GM23338 (cell line): ENCODE data around the gene LRRFIP1. TPM values are rescaled to one million over a fixed set of nuclear protein-coding genes. Genes with fewer than 3 reads are reported as not detected.

ENCODE experiments used
- ATAC-seq: fragments of 200-7000 bp; cut with Tn5 transposase; 3 replicates; pipeline ENCODE4 v1.9.1; 2020
- DNase-seq: peaks from one replicate; pipeline ENCODE4 v3.0.0-alpha.2; 2015; ENCODE audit warnings: low spot score
- H2AFZ ChIP-seq: fragments of 200-600 bp; sonication (generic); 2 replicates; pipeline ENCODE4 v1.8.0; 2016; ENCODE audit warnings: antibody characterized with exemption, mild to moderate bottlenecking, moderate library complexity
- H3F3A ChIP-seq: fragments of 200-600 bp; sonication (generic); replicated peaks from 2 replicates; pipeline ENCODE4 v1.8.0; 2017; ENCODE audit warnings: antibody characterized with exemption, mixed run types, low read depth
- H3K27ac ChIP-seq: fragments of 200-600 bp; sonication (generic); 2 replicates; pipeline ENCODE4 v1.6.1; 2016; ENCODE audit warnings: low read depth
- H3K27me3 ChIP-seq: fragments of 200-600 bp; sonication (generic); 2 replicates; pipeline ENCODE4 v1.8.0; 2016; ENCODE audit warnings: mild to moderate bottlenecking, mixed run types, moderate library complexity; ENCODE audit not compliant: insufficient read depth
- H3K36me3 ChIP-seq: fragments of 200-600 bp; sonication (generic); 2 replicates; pipeline ENCODE4 v1.8.0; 2016; ENCODE audit warnings: mild to moderate bottlenecking; ENCODE audit not compliant: insufficient read depth
- H3K4me1 ChIP-seq: fragments of 200-600 bp; sonication (generic); 2 replicates; pipeline ENCODE4 v1.8.0; 2016; ENCODE audit warnings: mild to moderate bottlenecking, moderate library complexity; ENCODE audit not compliant: insufficient read depth
- H3K4me2 ChIP-seq: fragments of 200-600 bp; sonication (generic); 2 replicates; pipeline ENCODE4 v1.7.1; 2017; ENCODE audit warnings: mixed run types
- H3K4me3 ChIP-seq: fragments of 200-600 bp; sonication (generic); 2 replicates; pipeline ENCODE4 v1.6.1; 2016; ENCODE audit warnings: mixed run types
- H3K79me2 ChIP-seq: fragments of 200-600 bp; sonication (generic); replicated peaks from 2 replicates; pipeline ENCODE4 v1.8.0; 2017; ENCODE audit warnings: mild to moderate bottlenecking; ENCODE audit not compliant: insufficient read depth
- H3K9me2 ChIP-seq: fragments of 200-600 bp; sonication (generic); 2 replicates; pipeline ENCODE4 v1.8.0; 2017; ENCODE audit not compliant: insufficient read depth
- H4K20me1 ChIP-seq: fragments of 200-600 bp; sonication (generic); replicated peaks from 2 replicates; pipeline ENCODE4 v1.8.0; 2017; ENCODE audit warnings: mild to moderate bottlenecking; ENCODE audit not compliant: insufficient read depth
- H3K27ac Mint-ChIP-seq: 2 replicates; pipeline ENCODE4 v1.8.0; 2020; ENCODE audit warnings: inconsistent platforms, mild to moderate bottlenecking, moderate library complexity, mixed read lengths
- H3K27me3 Mint-ChIP-seq: 3 replicates; pipeline ENCODE4 v1.8.0; 2022; ENCODE audit warnings: low read depth, mild to moderate bottlenecking, moderate library complexity, mixed read lengths, inconsistent platforms; ENCODE audit not compliant: insufficient read depth, poor library complexity
- H3K36me3 Mint-ChIP-seq: 3 replicates; pipeline ENCODE4 v1.8.0; 2021; ENCODE audit warnings: low read depth, mild to moderate bottlenecking, inconsistent platforms, moderate library complexity, mixed read lengths
- H3K4me1 Mint-ChIP-seq: 3 replicates; pipeline ENCODE4 v1.8.0; 2020; ENCODE audit warnings: mild to moderate bottlenecking, inconsistent platforms, mixed read lengths
- H3K4me3 Mint-ChIP-seq: 3 replicates; pipeline ENCODE4 v1.8.0; 2021; ENCODE audit warnings: moderate library complexity, mild to moderate bottlenecking, inconsistent platforms, mixed read lengths
- H3K9me3 Mint-ChIP-seq: 3 replicates; pipeline ENCODE4 v1.8.0; 2020; ENCODE audit warnings: moderate library complexity, mild to moderate bottlenecking, inconsistent platforms, mixed read lengths
- CREB1 ChIP-seq: fragments of 250-450 bp; sonication (Bioruptor Pico); IDR thresholded peaks from 2 replicates; pipeline ENCODE4 v1.5.0; 2020; ENCODE audit warnings: low read depth, mild to moderate bottlenecking, moderate library complexity
- EZH2 ChIP-seq: fragments of 200-600 bp; sonication (generic); IDR thresholded peaks from one replicate; pipeline ENCODE4 v1.8.0; 2017; ENCODE audit warnings: antibody characterized with exemption, mild to moderate bottlenecking, low read depth; ENCODE audit not compliant: unreplicated experiment
- EZH2phosphoT487 ChIP-seq: fragments of 200-600 bp; sonication (generic); IDR thresholded peaks from one replicate; pipeline ENCODE4 v1.8.1; 2018; ENCODE audit warnings: antibody characterized with exemption; ENCODE audit not compliant: unreplicated experiment
- JUNB ChIP-seq: IDR thresholded peaks from one replicate; pipeline ENCODE4 v1.6.1; 2016; ENCODE audit warnings: antibody characterized with exemption; ENCODE audit not compliant: unreplicated experiment
- NANOG ChIP-seq: IDR thresholded peaks from 2 replicates; pipeline ENCODE4 v1.6.1; 2016; ENCODE audit warnings: antibody characterized with exemption, borderline replicate concordance
- POLR2AphosphoS5 ChIP-seq: IDR thresholded peaks from 2 replicates; pipeline ENCODE4 v1.6.1; 2016; ENCODE audit warnings: antibody characterized with exemption, low read depth
- ZNF331 ChIP-seq: fragments of 250-450 bp; sonication (Bioruptor Pico); IDR thresholded peaks from 2 replicates; pipeline ENCODE4 v1.5.0; 2020; ENCODE audit warnings: low read depth, mild to moderate bottlenecking, moderate library complexity
- polyA plus RNA-seq: library from polyadenylated mRNA; unstranded; fragments of >200 nt; fragmentation: Nextera tagmentation; extraction: Ambion mirVana; gene quantifications from 2 replicates; pipeline ENCODE4 v1.2.1, GENCODE V29; 2016
- total RNA-seq: library from RNA; depleted of rRNA; stranded (reverse); fragments of >200 nt; shearing (Covaris generic); gene quantifications from 2 replicates; pipeline ENCODE4 v1.2.3, GENCODE V29; 2014
- TF ChIP-seq, protein P1 (sequence below): fragments of 250-450 bp; sonication (Bioruptor Pico); IDR thresholded peaks from 2 replicates; pipeline ENCODE4 v1.5.0; 2020; ENCODE audit warnings: mild to moderate bottlenecking, moderate library complexity
- TF ChIP-seq, protein P2 (sequence below): IDR thresholded peaks from 2 replicates; pipeline ENCODE4 v1.6.1; 2016; ENCODE audit warnings: antibody characterized with exemption
- TF ChIP-seq, protein P3 (sequence below): IDR thresholded peaks from one replicate; pipeline ENCODE4 v1.6.1; 2018; ENCODE audit warnings: antibody characterized with exemption; ENCODE audit not compliant: unreplicated experiment

Gene LRRFIP1
- total and polyA plus RNA-seq, 2 experiments from 2014 or later, result 59.6 to 178 TPM

DNA sequence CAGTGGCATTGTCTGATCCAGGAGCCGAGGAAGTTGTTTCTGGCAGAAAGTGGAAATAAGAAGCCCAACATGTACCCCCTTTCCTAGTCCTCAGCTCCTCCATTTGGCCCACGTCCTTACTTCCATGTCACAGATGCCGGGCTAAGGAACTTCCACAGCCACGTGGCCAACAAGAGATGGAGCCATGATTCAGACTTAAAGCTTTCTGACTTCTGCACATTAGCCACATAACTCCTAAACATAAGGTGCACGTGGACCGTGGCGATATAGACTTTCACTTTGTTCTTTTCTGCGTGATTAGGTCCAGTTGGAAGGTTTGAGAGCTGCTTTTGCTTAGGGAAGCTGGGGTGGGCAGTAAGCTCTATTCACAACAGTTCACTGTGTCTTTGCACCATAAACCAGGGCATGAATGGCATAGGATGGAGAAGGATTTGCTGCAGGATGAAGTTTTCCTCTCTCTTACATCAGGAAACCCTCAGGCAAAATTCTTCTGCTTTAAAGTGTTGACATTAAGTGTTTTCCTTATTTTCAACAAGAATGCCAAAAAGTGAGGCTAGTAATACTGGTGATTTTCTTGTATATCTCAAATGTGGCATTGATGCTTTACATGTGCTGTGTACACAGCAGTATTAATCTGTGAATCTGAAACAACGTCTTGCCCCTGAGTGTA is 109.9 kb downstream of the LRRFIP1 start (continued):
- TF ChIP-seq, protein P1, sequence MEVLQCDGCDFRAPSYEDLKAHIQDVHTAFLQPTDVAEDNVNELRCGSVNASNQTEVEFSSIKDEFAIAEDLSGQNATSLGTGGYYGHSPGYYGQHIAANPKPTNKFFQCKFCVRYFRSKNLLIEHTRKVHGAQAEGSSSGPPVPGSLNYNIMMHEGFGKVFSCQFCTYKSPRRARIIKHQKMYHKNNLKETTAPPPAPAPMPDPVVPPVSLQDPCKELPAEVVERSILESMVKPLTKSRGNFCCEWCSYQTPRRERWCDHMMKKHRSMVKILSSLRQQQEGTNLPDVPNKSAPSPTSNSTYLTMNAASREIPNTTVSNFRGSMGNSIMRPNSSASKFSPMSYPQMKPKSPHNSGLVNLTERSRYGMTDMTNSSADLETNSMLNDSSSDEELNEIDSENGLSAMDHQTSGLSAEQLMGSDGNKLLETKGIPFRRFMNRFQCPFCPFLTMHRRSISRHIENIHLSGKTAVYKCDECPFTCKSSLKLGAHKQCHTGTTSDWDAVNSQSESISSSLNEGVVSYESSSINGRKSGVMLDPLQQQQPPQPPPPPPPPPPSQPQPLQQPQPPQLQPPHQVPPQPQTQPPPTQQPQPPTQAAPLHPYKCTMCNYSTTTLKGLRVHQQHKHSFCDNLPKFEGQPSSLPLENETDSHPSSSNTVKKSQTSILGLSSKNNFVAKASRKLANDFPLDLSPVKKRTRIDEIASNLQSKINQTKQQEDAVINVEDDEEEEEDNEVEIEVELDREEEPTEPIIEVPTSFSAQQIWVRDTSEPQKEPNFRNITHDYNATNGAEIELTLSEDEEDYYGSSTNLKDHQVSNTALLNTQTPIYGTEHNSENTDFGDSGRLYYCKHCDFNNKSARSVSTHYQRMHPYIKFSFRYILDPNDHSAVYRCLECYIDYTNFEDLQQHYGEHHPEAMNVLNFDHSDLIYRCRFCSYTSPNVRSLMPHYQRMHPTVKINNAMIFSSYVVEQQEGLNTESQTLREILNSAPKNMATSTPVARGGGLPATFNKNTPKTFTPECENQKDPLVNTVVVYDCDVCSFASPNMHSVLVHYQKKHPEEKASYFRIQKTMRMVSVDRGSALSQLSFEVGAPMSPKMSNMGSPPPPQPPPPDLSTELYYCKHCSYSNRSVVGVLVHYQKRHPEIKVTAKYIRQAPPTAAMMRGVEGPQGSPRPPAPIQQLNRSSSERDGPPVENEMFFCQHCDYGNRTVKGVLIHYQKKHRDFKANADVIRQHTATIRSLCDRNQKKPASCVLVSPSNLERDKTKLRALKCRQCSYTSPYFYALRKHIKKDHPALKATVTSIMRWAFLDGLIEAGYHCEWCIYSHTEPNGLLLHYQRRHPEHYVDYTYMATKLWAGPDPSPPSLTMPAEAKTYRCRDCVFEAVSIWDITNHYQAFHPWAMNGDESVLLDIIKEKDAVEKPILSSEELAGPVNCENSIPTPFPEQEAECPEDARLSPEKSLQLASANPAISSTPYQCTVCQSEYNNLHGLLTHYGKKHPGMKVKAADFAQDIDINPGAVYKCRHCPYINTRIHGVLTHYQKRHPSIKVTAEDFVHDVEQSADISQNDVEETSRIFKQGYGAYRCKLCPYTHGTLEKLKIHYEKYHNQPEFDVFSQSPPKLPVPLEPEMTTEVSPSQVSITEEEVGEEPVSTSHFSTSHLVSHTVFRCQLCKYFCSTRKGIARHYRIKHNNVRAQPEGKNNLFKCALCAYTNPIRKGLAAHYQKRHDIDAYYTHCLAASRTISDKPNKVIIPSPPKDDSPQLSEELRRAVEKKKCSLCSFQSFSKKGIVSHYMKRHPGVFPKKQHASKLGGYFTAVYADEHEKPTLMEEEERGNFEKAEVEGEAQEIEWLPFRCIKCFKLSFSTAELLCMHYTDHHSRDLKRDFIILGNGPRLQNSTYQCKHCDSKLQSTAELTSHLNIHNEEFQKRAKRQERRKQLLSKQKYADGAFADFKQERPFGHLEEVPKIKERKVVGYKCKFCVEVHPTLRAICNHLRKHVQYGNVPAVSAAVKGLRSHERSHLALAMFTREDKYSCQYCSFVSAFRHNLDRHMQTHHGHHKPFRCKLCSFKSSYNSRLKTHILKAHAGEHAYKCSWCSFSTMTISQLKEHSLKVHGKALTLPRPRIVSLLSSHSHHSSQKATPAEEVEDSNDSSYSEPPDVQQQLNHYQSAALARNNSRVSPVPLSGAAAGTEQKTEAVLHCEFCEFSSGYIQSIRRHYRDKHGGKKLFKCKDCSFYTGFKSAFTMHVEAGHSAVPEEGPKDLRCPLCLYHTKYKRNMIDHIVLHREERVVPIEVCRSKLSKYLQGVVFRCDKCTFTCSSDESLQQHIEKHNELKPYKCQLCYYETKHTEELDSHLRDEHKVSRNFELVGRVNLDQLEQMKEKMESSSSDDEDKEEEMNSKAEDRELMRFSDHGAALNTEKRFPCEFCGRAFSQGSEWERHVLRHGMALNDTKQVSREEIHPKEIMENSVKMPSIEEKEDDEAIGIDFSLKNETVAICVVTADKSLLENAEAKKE, result no peak
- no peak for TF ChIP-seq EZH2phosphoT487
- TF ChIP-seq JUNB, result no peak
- no peak for TF ChIP-seq EZH2

DNA sequence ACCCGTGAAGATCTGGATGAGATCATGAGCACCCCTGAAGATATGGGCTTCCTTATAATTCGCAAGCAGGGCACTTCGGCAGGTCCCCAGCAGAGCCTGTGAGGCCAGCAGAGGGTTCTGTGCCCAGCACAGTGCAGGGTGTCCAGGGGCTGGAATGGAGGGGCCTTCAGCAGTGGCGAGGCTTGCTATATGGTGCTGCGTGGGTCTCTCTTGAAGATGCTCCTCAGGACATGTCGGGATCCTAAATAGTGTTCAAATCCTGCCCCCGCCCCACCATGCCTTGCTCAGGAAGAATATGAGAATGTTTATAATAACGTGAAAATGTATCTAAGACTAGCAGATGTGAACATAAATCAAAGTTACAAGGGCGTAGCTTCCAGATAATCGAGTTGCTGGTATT is 110.9 kb downstream of the LRRFIP1 start:
- Histone ChIP-seq H3K79me2 (peaks cover 82% of the 10 kb centered on the region), H4K20me1 (peaks cover 29% of the 10 kb centered on the region; the same call in 1 of the 2 replicates), H3K9me2 (no peaks in the 10 kb centered on the region), H3K27me3 (no peaks in the 10 kb centered on the region), H2AFZ (no peak overlapping the region), H3K4me3 (no peak overlapping the region), H3K36me3 (no peaks in the 10 kb centered on the region), H3K4me1 (peaks cover 35% of the 10 kb centered on the region), H3K27ac (0 out of 2 replicates have a peak overlapping the region, but pooled peaks have one; percentile 50), H3F3A (peaks cover 6% of the 10 kb centered on the region; the same call in 1 of the 2 replicates), H3K4me2 (peak overlapping the region; percentile 45; the same call in 1 of the 2 replicates)
- Mint-ChIP-seq H3K27ac (no peak overlapping the region), H3K36me3 (peaks cover 5% of the 10 kb centered on the region), H3K27me3 (peaks cover 4% of the 10 kb centered on the region), H3K4me1 (peaks cover 62% of the 10 kb centered on the region), H3K9me3 (no peaks in the 10 kb centered on the region), H3K4me3 (no peak overlapping the region)
- ATAC-seq (no peak), DNase-seq (no peak)
- TF ChIP-seq NANOG (no peak), ZNF331 (CRISPR knock-in tag) (no peak), JUNB (no peak), POLR2AphosphoS5 (no peak), CREB1 (CRISPR knock-in tag) (no peak)
- TF ChIP-seq, protein P2, sequence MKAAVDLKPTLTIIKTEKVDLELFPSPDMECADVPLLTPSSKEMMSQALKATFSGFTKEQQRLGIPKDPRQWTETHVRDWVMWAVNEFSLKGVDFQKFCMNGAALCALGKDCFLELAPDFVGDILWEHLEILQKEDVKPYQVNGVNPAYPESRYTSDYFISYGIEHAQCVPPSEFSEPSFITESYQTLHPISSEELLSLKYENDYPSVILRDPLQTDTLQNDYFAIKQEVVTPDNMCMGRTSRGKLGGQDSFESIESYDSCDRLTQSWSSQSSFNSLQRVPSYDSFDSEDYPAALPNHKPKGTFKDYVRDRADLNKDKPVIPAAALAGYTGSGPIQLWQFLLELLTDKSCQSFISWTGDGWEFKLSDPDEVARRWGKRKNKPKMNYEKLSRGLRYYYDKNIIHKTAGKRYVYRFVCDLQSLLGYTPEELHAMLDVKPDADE, result no peak
- TF ChIP-seq, protein P3, sequence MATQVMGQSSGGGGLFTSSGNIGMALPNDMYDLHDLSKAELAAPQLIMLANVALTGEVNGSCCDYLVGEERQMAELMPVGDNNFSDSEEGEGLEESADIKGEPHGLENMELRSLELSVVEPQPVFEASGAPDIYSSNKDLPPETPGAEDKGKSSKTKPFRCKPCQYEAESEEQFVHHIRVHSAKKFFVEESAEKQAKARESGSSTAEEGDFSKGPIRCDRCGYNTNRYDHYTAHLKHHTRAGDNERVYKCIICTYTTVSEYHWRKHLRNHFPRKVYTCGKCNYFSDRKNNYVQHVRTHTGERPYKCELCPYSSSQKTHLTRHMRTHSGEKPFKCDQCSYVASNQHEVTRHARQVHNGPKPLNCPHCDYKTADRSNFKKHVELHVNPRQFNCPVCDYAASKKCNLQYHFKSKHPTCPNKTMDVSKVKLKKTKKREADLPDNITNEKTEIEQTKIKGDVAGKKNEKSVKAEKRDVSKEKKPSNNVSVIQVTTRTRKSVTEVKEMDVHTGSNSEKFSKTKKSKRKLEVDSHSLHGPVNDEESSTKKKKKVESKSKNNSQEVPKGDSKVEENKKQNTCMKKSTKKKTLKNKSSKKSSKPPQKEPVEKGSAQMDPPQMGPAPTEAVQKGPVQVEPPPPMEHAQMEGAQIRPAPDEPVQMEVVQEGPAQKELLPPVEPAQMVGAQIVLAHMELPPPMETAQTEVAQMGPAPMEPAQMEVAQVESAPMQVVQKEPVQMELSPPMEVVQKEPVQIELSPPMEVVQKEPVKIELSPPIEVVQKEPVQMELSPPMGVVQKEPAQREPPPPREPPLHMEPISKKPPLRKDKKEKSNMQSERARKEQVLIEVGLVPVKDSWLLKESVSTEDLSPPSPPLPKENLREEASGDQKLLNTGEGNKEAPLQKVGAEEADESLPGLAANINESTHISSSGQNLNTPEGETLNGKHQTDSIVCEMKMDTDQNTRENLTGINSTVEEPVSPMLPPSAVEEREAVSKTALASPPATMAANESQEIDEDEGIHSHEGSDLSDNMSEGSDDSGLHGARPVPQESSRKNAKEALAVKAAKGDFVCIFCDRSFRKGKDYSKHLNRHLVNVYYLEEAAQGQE, result no peak
